Stimulated activated CD8-positive, alpha-beta memory T cell treated with anti-CD3 and anti-CD28 coated beads, Interleukin-12 subunit alpha, Interleukin-12 subunit beta, amount 100 ng/mL, for 1 hour (primary cell): ENCODE results near the gene PCDHB6.
"Not testable (repeated sequence)": the region's sequence is repeated elsewhere in the genome, so short reads cannot be mapped to it uniquely, and the experiment has no call there.

ENCODE experiments used
- DNase-seq: peaks from one replicate; pipeline ENCODE4 v3.0.0-alpha.2; 2020; ENCODE audit warnings: low read depth

Gene PCDHB6

GRCh38 chr5:141149812-141150211 is at the start of gene PCDHB6:
Gene PCDHB6, plus strand, starts transcription at chr5:141150057. Its CDS starts 201 bp downstream, at chr5:141150258.
- no peak for DNase-seq

GRCh38 chr5:141100243-141100805 is 49.5 kb upstream of the PCDHB6 start, which contains the start of gene PCDHB3:
Gene PCDHB3, plus strand, starts transcription at chr5:141100473. Its CDS starts 177 bp downstream, at chr5:141100650.
- no peak for DNase-seq

GRCh38 chr5:141101059-141101458 is 48.8 kb upstream of the PCDHB6 start:
- DNase-seq = no peak

GRCh38 chr5:141102070-141102469 is 47.8 kb upstream of the PCDHB6 start:
- not testable (repeated sequence) for DNase-seq

- not testable (repeated sequence) for DNase-seq
Observed at GRCh38 chr5:141102471-141102870, 47.4 kb upstream of the PCDHB6 start.

- no peak for DNase-seq
Observed at GRCh38 chr5:141105350-141105749, 44.5 kb upstream of the PCDHB6 start.

GRCh38 chr5:141119250-141119649 is 30.6 kb upstream of the PCDHB6 start:
- no peak for DNase-seq

- DNase-seq = no peak
Observed at GRCh38 chr5:141121563-141121962, 28.3 kb upstream of the PCDHB6 start, which contains the start of gene PCDHB4. Gene PCDHB4, plus strand, starts transcription at chr5:141121818. Its CDS starts 181 bp downstream, at chr5:141121999.

- DNase-seq = no peak
Observed at GRCh38 chr5:141121985-141122384, 27.9 kb upstream of the PCDHB6 start.

GRCh38 chr5:141123396-141124135 is 26.3 kb upstream of the PCDHB6 start:
- DNase-seq = not testable (repeated sequence)

GRCh38 chr5:141127305-141127704 is 22.6 kb upstream of the PCDHB6 start:
- DNase-seq = no peak

- no peak for DNase-seq
Observed at GRCh38 chr5:141135030-141135717, 14.7 kb upstream of the PCDHB6 start, which contains the start of gene PCDHB5. Gene PCDHB5, plus strand, starts transcription at chr5:141135206. Its CDS starts 229 bp downstream, at chr5:141135435.

GRCh38 chr5:141135718-141136266 is 14.1 kb upstream of the PCDHB6 start:
- DNase-seq = no peak

GRCh38 chr5:141137346-141137745 is 12.5 kb upstream of the PCDHB6 start:
- DNase-seq = not testable (repeated sequence)

GRCh38 chr5:141150224-141150992 is 551 bp downstream of the PCDHB6 start:
- DNase-seq = no peak

- DNase-seq = no peak
Observed at GRCh38 chr5:141150993-141151325, 1.1 kb downstream of the PCDHB6 start.

- DNase-seq = not testable (repeated sequence)
Observed at GRCh38 chr5:141151632-141152031, 1.8 kb downstream of the PCDHB6 start.

- not testable (repeated sequence) for DNase-seq
Observed at GRCh38 chr5:141152096-141152495, 2.2 kb downstream of the PCDHB6 start.

- no peak for DNase-seq
Observed at GRCh38 chr5:141155540-141156374, 5.9 kb downstream of the PCDHB6 start.

- not testable (repeated sequence) for DNase-seq
Observed at GRCh38 chr5:141157356-141157755, 7.5 kb downstream of the PCDHB6 start.

GRCh38 chr5:141157901-141158300 is 8.0 kb downstream of the PCDHB6 start:
- DNase-seq = not testable (repeated sequence)
